ENCODE data around the gene SPTBN2. TPM values are rescaled to one million over a fixed set of nuclear protein-coding genes. Genes with fewer than 3 reads are reported as not detected.
A peak's percentile ranks its signal among the peaks of the same experiment; 100 is the strongest.

The SPTBN2 gene
- total RNA-seq, 1 experiment from 2014 or later, result 31.6 TPM

DNA sequence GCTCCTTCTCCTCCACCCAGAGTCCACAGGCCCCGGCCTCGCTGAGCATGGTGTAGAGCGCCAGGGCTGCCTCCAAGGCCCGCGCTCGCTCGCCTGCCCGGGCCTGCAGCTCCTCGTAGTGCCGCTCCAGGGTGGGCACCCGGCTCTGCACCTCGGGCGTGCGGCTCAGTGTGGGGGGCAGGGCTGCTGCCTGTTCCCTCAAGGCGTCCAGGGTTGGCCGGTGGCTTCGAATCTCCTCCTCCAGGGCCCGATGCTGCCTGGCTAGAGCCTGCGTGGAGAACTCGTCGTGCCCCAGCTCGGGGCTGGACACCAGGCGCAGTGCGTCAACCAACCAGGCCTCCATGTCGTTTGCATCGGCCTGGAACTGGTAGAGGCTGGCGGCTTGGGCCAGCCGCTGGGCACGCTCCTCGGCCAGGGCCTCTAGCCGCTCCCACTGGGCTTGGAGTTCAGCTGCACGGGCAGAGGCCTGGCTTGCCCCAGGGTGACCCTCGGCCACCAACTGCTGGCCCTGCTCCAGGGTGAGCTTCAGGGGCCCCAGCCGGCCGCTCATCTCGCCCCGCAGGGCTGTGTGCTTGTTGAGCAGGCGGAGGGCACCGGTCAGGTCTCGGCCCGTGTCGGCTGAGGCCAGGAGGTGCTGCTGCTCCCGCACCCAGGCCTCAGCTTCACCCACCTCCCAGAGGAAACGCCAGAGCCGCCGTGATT lies 24.2 kb downstream of the SPTBN2 start:
- no peak for DNase-seq (ENCODE audit: low spot score)

DNA sequence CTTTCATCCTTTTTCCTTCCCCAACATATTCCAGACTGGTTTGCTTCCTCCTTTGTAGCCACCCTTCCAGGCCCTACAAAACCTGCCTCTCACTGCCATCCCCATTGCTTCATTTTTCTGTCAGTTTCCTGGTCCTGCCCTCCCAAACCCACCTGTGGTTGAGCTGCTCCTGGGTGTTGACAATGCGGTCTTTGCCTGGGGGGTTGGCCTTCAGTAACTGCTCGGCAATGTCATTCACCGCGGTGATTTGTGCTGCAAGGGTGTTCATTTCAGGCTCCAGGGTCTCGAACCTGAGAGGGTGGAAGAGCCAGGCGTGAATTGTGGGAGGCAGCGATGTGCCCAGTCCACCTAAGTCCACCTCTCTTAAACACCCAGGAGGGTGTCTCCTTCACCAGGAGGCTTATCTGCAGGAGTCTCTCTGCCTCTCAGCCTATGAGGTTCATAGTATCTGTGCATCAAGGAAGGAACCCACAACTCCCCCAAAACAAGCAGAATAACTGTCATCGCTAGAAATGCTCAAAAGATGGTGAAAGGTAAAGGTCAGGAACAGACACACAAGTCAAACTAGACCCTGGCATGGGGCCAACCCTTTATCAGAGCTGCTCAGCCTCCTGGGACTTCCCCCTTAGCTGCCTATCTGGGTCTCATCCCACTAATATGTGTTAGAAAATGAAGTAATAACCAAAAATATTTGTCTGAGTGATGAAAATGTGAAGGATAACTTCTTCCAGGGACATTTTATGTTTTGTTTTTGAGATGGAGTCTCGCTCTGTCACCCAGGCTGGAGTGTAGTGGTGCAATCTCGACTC lies 27.4 kb downstream of the SPTBN2 start:
- no peak for DNase-seq (ENCODE audit: low spot score)

DNA sequence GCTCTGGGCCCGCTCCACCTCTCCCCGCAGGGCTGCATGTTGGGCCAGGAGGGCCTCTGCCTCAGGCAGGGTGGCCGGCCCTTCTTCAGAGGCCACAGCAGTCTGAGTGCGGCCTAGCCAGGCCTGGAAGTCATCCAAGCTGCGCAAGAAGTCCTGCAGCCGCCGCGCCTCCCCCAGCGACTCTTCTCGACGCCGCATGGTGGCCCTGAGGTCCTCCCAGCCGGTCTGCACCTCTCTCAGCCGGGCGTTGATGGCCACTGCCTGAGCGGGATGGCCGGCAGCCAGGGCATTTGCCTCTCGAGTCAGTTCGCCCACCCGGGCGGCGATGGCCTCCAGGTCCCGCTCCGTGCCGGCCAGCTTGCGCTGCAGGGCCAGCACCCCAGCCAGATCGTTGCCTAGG lies 28.3 kb downstream of the SPTBN2 start:
- no peak for DNase-seq (ENCODE audit: low spot score)

DNA sequence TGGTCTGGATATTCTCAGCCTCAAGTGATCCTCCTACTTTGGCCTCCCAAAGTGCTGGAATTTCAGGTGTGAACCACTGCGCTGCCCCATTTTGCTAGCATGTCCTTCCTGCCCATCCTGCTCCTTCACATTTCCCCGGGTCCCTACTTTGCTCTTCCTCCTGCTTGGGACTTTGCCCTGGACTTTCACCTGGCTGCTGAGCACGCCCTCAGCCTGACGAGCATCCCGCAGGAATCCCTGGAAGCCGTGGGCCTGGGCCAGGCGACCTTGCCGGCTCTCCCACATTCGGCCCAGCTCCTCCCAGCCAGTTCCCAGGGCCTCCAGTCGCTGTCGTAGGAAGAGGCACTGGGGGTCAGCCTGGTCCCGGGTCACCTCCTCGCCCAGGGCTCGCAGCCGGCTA lies 28.7 kb downstream of the SPTBN2 start:
- DNase-seq (ENCODE audit: low spot score), result no peak

DNA sequence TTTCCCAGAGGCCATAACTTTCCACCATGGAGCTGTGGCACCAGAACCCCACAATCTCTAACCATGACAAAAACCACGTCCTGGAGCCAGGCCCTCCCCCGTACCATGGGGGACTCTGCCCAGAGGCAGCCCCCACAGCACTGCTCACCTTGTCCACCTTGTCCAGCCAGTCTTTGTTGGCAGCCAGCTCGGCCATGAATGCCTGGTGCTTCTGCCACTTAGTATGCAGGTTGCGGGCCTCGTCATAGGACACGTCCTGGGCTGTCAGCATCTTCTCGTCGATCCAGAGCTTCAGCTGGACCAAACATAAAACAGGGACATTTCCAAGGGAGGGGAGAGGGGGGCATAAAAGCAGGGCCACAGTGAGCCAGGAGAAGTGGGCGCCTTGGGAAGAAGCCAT lies 30.5 kb downstream of the SPTBN2 start:
- DNase-seq (ENCODE audit: low spot score), result no peak

DNA sequence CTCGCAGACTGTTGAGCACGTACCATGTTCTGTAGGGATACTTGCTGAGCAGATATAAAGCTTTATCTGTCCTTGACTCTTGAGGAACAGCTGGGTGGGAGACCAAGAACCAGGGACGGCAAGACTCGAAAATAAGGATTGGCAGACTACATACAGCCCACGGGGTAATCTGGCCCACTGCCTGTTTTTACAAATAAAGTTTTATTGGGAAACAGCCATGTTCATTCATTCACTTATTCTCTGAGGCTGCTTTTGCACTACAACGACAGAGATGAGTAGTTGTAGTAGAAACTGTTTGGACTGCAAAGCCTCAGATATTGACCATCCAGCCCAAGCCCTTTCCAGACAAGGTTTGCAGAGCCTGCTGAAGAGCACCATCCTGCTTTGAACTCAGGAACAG lies 31.0 kb downstream of the SPTBN2 start:
- no peak for DNase-seq (ENCODE audit: low spot score)

DNA sequence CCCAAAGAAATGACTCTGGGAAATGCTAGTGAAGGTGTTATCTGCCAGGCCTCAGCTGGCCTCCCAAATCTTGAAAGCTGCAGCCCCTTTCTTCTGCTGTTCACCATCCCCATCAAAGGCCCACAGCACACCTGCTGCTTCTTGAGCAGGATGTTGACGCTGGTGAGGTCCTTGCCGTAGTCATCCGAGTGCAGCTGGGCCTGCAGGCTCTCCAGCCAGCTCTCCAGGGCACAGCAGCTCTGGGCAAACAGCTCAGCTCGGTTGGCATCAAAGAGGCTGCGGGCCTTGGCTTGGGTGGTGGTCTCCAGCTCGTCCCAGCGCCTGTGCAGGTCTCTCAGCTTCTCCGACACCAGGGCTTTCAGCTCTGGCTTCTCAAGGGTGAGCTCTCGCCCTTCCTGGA lies 32.9 kb downstream of the SPTBN2 start:
- no peak for DNase-seq (ENCODE audit: low spot score)

DNA sequence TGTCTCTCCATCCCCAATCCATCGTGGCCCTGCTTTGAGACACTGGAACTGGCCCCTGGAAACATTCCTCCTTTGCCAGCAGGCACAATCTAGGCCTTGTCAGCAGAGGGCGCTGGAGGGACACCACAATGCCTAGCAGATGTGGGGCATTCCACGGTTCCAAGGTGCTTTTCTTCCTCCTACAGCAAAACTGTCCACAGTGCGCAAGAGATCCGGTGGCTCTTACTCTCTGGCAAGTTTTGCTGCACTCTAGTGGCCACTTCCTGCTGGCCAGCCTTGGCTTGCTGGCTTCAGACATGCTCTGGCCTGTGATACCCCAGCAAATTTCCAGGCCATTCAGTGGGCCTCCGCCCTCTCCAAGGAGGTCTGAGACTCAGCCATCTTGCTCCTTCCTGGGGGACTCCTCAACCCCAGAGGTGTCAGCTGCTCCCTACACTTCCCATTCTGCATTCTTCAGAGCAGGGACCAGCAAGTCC lies 34.2 kb downstream of the SPTBN2 start:
- DNase-seq (ENCODE audit: low spot score), result peak; percentile 96

DNA sequence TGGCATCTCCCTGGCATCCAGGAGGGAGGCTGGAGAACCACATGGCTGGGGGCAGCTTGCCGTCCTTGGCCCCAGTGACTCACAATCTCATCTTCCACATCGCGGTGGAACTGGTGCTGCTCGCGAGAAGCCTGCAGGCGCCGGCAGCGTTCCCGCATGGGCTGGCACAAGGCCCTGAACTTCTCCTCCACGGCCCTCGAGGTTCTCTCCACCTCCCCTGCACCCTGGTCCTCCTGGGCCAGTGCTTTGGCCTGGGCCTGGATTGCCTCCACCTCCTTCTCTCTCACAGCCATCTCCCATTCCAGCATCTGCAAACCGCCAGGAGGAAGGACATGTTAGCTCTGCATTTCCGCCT lies 35.0 kb downstream of the SPTBN2 start:
- no peak for DNase-seq (ENCODE audit: low spot score)

DNA sequence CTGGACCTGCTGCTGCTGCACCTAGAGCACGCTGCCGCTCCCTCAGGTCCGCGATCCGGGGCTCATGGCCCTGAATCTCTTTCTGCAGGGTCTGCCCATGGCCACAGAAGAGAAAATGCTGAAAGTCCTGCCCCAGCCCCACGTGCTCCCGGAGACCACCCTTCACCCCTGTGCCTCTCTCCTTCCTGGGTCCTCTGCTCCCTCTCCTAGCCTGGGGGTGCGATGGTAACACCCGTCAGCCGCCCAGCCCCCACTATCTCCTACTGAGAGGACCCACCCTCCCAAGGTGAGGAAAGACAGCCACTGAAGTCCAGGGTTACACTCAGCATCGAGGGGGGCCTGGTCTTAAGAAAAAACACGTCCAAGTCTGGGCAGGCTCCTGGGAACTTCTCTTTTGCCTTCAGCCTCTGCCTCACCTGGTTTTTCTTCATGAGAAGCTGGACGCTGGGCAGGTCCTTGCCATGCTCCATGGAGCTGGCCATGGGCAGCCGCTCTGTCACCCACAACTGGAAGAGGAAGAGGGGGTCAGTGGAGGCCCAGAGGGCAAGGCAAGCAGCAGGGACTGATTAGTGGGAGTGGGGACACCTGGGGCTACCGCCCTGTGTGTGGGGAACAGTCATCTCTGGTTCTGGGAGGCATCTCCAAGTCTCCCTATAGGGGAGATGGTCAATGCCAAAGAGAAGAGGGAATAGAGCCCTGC lies 35.5 kb downstream of the SPTBN2 start:
- DNase-seq (ENCODE audit: low spot score), result no peak

DNA sequence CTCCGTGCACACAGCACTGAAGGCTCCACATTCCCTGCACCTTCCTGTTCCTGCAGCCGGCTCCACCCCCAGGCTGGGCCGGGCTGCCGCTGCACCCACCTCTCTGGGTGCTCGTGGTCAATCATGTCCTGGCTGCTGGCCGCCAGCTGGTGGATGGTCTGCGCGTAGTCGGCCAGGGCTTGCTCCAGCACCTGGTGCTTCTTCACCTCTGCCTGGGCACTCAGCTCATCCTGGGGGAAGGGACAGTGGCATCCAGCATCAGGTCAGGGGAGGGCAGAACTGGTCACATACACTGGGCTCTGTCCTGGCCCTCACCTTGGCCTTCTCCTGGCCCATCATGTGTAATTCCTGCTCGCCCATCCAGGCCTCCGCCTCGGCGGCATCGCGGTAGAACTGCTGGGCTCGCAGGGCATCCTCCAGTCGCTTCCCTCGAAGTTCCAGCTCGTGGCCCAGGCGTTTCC lies 36.1 kb downstream of the SPTBN2 start:
- DNase-seq (ENCODE audit: low spot score), result no peak

DNA sequence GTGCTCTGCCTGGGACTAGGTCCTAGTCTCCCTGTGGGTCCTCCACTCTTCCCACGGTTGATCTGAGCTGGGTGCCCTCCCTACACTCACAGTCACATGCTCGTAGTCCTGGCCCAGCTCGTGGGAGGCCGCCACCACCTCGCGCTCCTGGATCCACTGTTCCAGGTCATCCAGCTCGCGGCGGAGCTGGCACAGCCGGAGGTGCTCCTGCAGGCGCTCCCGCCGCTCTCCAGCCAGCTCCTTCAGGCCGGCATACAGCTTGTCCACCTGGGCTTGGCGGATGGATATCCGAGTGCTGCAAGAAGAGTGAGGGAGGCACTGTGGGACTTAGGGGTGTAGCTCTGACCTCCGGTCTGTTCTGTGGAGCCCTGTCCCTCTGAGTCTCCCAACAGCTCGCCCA lies 36.6 kb downstream of the SPTBN2 start:
- DNase-seq (ENCODE audit: low spot score), result no peak

DNA sequence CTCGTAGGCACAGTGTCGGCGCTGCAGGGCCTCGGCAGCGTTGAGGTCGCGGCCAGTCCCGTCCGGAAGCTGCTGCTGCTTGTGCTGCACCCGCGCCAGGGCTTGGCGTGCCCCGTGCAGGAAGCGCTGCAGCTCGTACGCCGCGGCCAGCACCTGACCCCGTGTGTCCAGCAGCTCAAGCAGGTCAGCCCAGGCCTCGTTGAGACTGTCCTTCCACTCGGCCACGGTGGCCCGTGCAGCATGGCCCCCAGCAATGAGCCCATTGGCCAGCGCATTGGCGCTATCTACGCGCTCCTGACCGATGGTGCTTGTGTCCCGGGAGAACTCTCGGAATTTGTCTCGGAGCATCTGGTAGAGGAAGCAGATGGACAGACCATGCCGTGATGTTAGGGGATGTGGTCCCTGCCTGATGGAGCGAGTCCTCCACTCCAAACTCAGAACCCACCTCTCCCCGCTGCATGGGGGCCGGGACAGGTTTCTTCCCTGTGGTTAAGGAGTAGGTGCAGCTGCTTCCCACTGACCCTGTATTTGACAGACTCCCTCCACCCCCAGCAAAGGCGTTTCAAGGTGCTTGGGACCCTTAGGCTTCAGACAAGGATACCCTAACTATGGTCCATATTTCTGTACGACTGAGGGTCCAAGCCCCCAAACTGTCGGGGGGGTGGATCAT lies 37.6 kb downstream of the SPTBN2 start:
- DNase-seq (ENCODE audit: low spot score), result no peak

DNA sequence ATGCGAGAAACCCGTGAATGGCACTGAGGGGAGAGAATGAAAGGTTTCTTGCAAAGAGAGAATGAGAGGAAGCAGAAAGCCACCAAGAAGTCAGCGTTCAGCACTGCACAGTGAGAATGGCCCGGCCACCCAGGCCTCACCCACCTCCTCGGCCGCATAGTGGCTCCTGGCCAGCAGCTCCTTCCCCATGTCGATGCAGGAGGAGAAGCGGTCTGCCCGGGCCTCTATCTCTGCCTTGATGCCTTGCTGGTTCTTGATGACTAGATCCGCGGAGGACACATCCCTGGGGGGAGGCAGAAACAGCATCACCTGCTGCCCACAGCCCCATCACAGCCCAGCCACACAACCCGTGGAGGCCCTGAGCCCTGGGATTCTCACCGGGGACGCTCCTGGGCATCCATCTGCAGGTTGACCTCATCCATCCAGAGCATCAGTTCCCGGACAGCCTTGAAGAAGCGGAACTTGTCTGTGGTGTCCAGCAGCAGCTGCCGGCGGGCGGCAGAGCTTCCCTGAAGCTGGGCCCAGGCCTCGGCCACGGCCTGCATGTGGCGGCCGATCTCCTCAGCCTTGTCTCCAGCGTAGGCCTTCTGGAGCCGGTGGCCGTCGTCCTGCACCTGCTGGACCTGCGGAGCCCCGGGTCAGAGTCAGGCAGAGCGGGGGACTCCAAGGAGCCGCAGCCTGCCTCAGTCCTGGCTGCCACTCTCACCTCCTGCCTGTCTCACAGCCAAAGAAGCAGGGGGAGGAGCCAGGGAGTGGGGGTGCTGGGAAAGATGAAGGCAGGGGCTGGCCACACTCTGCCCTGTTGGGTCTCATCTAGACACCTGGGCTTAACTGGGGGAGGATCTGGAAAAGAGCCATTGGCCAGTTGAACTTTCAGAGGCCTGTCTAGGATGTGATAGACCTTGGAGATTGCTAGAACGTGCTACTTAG lies 39.1 kb downstream of the SPTBN2 start:
- DNase-seq (ENCODE audit: low spot score), result no peak

DNA sequence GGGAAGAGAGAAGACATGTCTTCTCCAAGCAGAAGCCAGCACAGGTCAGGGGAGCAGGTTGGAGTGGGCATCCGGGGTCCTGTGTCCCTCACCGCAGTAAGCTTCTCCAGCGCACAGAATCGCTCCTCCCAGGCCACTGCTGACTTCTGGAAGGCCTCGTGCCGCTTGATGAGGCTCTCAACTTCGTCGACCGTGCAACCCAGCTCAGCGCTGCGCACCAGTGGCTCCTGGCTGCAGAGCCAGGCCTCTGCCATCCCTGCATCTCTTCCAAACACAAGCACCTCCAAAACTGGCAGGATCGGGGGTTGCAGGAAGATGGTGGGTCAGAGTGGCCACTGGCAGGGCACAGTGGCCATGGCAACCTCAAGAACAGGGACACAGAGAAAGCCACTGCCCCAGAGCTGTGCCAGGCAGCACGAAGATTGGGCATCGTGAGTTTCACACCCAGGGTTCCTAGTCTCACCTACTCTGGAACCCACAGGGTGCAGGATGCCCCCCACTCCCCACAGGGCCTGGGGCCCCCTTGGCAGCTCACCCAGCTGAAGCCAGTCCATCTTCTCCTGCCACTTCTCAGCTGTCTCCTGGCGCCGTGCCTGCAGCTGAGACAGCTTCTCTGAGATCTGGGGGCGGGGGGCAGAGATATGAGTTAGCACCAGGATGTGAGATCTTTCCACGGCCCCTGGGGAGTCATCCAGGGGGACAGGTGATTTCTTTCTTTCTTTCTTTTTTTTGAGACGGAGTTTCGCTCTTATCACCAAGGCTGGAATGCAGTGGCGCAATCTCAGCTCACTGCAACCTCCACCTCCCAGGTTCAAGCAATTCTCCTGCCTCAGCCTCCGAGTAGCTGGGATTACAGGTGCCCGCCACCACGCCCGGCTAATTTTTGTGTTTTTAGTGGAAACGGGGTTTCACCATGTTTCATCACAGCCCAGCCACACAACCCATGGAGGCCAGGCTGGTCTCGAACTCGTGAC lies 40.2 kb downstream of the SPTBN2 start:
- DNase-seq (ENCODE audit: low spot score), result no peak

DNA sequence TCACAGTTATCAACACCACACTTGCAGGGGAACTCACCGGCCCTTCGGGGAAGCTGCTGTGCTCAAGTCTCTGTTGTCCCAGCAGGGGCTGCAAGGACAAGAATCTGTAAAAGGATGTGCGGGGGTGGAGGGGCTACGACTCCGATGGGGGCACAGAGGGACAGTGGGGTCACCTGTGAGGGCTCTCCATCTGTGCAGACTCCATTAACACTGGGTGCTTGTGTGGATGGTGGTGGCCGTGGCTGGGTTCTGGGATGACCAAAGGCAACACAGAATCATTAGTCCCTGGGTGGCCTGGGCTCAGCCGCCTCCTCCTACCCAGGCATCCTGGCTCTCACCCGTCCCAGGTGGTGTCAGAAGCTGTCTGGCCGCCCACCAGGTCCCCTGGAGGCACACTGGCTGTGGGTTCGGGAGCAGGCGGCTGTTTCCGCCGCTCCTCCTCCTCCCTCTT lies 41.2 kb downstream of the SPTBN2 start:
- no peak for DNase-seq (ENCODE audit: low spot score)

DNA sequence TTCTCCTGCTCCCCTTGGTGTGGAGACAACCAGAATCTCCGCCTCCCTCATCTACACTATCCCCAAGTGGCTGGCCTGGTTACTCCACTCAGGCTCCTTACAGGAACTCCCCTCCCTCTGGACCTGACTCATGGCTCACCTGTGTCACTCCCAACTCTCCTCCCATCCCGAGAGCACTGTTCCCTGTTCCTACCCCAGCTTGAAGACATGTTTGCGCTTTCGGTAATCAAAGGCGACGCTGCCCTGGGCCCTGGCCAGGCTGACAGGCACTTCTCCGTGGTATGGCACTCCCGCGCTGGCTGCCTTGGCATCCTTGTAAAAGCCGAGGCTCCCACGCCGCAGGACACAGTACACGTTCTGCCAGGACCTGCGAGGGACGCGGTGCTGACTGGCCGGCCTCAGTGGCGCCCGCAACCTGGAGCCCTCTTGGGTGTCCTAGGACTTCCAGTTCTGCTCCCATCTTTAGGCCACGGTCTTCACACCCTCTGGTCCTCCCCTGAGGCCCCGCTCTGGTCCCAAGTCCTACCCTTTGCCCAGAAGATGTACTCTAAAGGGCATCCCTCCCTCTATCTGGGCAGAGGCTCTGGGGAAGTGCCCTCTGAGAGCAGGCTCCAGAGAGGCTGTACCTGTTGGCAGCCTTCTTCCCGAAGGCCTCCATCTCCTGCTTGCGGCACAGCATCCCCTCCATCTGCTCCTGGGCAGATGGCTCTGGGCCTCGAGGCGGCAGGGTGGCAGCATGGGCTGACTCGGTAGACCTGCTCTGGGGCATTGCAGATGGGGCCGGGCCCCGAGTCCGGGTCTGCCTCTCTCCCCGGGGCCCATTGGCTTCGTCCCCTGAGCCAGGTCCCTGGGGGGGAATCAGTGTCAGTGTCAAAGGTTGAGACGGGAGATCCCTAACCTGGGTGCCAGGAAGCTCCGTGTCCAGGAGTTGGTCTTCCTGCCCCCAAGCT lies 41.9 kb downstream of the SPTBN2 start:
- no peak for DNase-seq (ENCODE audit: low spot score)

DNA sequence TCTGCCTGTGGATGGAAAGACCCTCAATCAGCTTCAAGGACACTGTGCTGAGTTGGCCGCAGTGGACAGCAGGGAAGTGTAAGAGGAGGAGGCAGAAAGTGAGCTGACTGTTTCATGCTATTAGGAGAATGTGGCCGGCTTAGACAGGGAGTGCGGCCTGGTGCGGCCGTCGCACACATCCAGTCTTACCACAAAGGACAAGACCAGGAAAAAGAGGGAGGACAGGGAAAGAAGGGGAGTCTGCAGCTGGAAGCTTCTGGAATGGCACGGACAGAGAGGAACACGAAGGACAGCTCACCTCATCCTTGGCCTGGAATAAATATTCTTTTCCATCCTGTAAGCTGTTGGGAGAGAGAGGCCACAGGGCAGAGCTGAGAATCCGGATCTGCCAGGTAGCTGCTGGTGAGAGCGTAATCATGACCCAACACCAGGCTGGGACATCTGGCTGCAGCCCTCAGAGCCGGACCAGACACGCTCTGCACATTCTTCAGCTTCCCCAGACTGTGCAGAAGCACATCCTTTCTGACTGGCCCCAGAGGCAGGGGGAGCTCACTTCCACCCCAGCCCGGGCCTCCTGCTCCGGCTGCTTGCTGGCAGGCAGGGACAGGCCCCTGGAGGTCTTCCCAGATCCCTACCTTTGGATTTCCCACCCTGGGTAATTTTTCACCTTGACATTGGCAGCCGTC lies 42.8 kb downstream of the SPTBN2 start:
- no peak for DNase-seq (ENCODE audit: low spot score)

Measured in A172 (cell line).